MM.1S (cell line): Measurements from ENCODE around the gene KCNIP4.

Experiments used
- DNase-seq: peaks from one replicate; pipeline ENCODE4 v3.0.0-alpha.2; 2015
- H2AFZ ChIP-seq: fragments of 300-600 bp; sonication (generic); 2 replicates; pipeline ENCODE4 v1.6.0; 2016; ENCODE audit warnings: antibody characterized with exemption, low read length
- H3F3A ChIP-seq: fragments of 300-600 bp; sonication (generic); 2 replicates; pipeline ENCODE4 v1.6.1; 2016; ENCODE audit warnings: mild to moderate bottlenecking, antibody characterized with exemption, low read length, moderate library complexity, mixed read lengths; ENCODE audit not compliant: insufficient read depth
- H3K27ac ChIP-seq: fragments of 300-600 bp; sonication (generic); 2 replicates; pipeline ENCODE4 v1.5.1; 2016; ENCODE audit warnings: mild to moderate bottlenecking, low read length
- H3K27me3 ChIP-seq: fragments of 300-600 bp; sonication (generic); replicated peaks from 2 replicates; pipeline ENCODE4 v1.6.0; 2016; ENCODE audit warnings: low read length; ENCODE audit not compliant: insufficient read depth
- H3K36me3 ChIP-seq: fragments of 300-600 bp; sonication (generic); replicated peaks from 2 replicates; pipeline ENCODE4 v1.6.1; 2016; ENCODE audit warnings: mild to moderate bottlenecking, low read length, mixed read lengths; ENCODE audit not compliant: insufficient read depth
- H3K4me1 ChIP-seq: fragments of 300-600 bp; sonication (generic); 2 replicates; pipeline ENCODE4 v1.6.1; 2016; ENCODE audit warnings: low read length, mixed read lengths
- H3K4me2 ChIP-seq: fragments of 300-600 bp; sonication (generic); 2 replicates; pipeline ENCODE4 v1.6.0; 2016; ENCODE audit warnings: low read depth, low read length
- H3K4me3 ChIP-seq: fragments of 300-600 bp; sonication (generic); 2 replicates; pipeline ENCODE4 v1.5.1; 2016; ENCODE audit warnings: low read length, mixed read lengths
- H3K79me2 ChIP-seq: fragments of 300-600 bp; sonication (generic); 2 replicates; pipeline ENCODE4 v1.6.1; 2016; ENCODE audit warnings: mixed run types, low read length, mixed read lengths
- H3K9ac ChIP-seq: fragments of 300-600 bp; sonication (generic); 2 replicates; pipeline ENCODE4 v1.6.1; 2016; ENCODE audit warnings: low read length, mixed read lengths
- H3K9me2 ChIP-seq: fragments of 300-600 bp; sonication (generic); replicated peaks from 2 replicates; pipeline ENCODE4 v1.6.1; 2016; ENCODE audit warnings: mild to moderate bottlenecking, low read length, mixed read lengths; ENCODE audit not compliant: insufficient read depth
- H3K9me3 ChIP-seq: fragments of 300-600 bp; sonication (generic); replicated peaks from 2 replicates; pipeline ENCODE4 v1.6.1; 2016; ENCODE audit warnings: mild to moderate bottlenecking, low read length, mixed read lengths; ENCODE audit not compliant: insufficient read depth
- H4K20me1 ChIP-seq: fragments of 300-600 bp; sonication (generic); 2 replicates; pipeline ENCODE4 v1.6.1; 2016; ENCODE audit warnings: mild to moderate bottlenecking, low read length, moderate library complexity, mixed read lengths; ENCODE audit not compliant: insufficient read depth
- EZH2 ChIP-seq: fragments of 300-600 bp; sonication (generic); optimal IDR thresholded peaks from 2 replicates; pipeline ENCODE3; 2017; ENCODE audit warnings: low read depth, mild to moderate bottlenecking, antibody characterized with exemption, low read length, mixed read lengths
- EZH2phosphoT487 ChIP-seq: fragments of 300-600 bp; sonication (generic); IDR thresholded peaks from 2 replicates; pipeline ENCODE4 v1.6.1; 2018; ENCODE audit warnings: antibody characterized with exemption, low read length
- TF ChIP-seq, protein P1 (sequence below): fragments of 300-600 bp; sonication (generic); IDR thresholded peaks from 2 replicates; pipeline ENCODE4 v1.5.1; 2016; ENCODE audit warnings: antibody characterized with exemption, low read length, mixed read lengths

The KCNIP4 gene

DNA sequence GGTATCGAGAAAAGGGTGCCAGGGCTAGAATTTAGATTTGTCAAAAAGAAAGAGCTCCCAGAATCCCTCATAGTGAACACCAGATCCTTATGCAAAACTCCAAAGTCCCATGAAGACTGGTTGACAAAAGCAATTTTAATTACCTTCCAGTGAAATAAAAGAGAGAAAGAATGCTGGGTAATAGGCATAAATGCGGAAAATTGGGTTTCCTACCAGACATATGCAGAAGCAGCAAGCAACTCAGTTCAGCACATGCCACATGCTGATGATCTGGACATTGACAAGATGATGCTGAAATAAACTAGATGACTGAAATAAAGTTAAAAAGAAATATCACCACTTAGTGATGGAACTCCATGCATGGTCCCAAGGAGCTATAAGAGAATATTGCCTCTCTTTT lies 83.9 kb downstream of the KCNIP4 start:
- H3F3A ChIP-seq, result no peaks in the 10 kb centered on the region
- no peaks in the 10 kb centered on the region for H3K9me3 ChIP-seq
- no peak overlapping the region for H3K4me2 ChIP-seq
- no peaks in the 10 kb centered on the region for H3K4me1 ChIP-seq
- DNase-seq, result no peak
- no peaks in the 10 kb centered on the region for H3K27me3 ChIP-seq
- TF ChIP-seq EZH2phosphoT487 (no peak), EZH2 (no peak)
- TF ChIP-seq, protein P1, sequence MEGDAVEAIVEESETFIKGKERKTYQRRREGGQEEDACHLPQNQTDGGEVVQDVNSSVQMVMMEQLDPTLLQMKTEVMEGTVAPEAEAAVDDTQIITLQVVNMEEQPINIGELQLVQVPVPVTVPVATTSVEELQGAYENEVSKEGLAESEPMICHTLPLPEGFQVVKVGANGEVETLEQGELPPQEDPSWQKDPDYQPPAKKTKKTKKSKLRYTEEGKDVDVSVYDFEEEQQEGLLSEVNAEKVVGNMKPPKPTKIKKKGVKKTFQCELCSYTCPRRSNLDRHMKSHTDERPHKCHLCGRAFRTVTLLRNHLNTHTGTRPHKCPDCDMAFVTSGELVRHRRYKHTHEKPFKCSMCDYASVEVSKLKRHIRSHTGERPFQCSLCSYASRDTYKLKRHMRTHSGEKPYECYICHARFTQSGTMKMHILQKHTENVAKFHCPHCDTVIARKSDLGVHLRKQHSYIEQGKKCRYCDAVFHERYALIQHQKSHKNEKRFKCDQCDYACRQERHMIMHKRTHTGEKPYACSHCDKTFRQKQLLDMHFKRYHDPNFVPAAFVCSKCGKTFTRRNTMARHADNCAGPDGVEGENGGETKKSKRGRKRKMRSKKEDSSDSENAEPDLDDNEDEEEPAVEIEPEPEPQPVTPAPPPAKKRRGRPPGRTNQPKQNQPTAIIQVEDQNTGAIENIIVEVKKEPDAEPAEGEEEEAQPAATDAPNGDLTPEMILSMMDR, result no peak
- H3K27ac ChIP-seq, result no peak overlapping the region
- no peak overlapping the region for H2AFZ ChIP-seq
- H4K20me1 ChIP-seq, result no peaks in the 10 kb centered on the region
- no peaks in the 10 kb centered on the region for H3K9me2 ChIP-seq
- H3K9ac ChIP-seq, result no peak overlapping the region
- no peak overlapping the region for H3K4me3 ChIP-seq
- H3K36me3 ChIP-seq, result no peaks in the 10 kb centered on the region
- H3K79me2 ChIP-seq, result no peaks in the 10 kb centered on the region

DNA sequence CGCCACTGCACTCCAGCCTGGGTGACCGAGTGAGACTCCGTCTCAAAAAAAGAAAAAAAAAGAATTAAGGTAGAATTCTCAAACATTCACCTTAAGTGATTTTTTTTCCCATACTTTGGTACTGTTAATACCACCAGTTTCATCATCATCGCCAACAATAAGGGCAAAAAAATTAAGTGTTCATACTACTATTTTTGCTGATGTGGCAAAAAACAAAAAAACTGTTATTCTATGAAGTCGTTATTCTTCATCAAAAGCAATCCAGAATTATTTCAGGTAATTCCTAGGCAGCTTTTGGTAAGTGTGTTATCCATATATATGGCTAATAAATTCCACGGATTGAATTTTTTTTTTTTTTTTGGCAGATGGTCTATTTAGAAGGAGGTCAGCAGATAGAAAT lies 85.7 kb downstream of the KCNIP4 start:
- Histone ChIP-seq H3K9me3 (no peaks in the 10 kb centered on the region), H3K36me3 (no peaks in the 10 kb centered on the region), H3K27ac (no peak overlapping the region), H3K4me3 (no peak overlapping the region), H3K27me3 (no peaks in the 10 kb centered on the region), H3F3A (no peaks in the 10 kb centered on the region), H3K4me1 (no peaks in the 10 kb centered on the region), H2AFZ (no peak overlapping the region), H3K9ac (no peak overlapping the region), H3K79me2 (no peaks in the 10 kb centered on the region), H3K4me2 (no peak overlapping the region), H3K9me2 (no peaks in the 10 kb centered on the region), H4K20me1 (no peaks in the 10 kb centered on the region)
- TF ChIP-seq, protein P1, result no peak
- TF ChIP-seq EZH2 (no peak), EZH2phosphoT487 (no peak)
- DNase-seq, result no peak

- H4K20me1 ChIP-seq, result no peaks in the 10 kb centered on the region
- H3K36me3 ChIP-seq, result no peaks in the 10 kb centered on the region
- no peaks in the 10 kb centered on the region for H3K9me3 ChIP-seq
- TF ChIP-seq EZH2phosphoT487 (no peak), EZH2 (no peak)
- TF ChIP-seq, protein P1, result no peak
- H3K4me1 ChIP-seq, result no peaks in the 10 kb centered on the region
- no peaks in the 10 kb centered on the region for H3F3A ChIP-seq
- no peak overlapping the region for H3K27ac ChIP-seq
- H2AFZ ChIP-seq, result no peak overlapping the region
- DNase-seq, result no peak
- no peak overlapping the region for H3K4me2 ChIP-seq
- H3K4me3 ChIP-seq, result no peak overlapping the region
- H3K79me2 ChIP-seq, result no peaks in the 10 kb centered on the region
- H3K9ac ChIP-seq, result no peak overlapping the region
- H3K27me3 ChIP-seq, result no peaks in the 10 kb centered on the region
- no peaks in the 10 kb centered on the region for H3K9me2 ChIP-seq
Measured at GRCh38 chr4:21858971-21859370, 89.6 kb downstream of the KCNIP4 start.
